GM12878 (cell line): ENCODE results near the gene GCDH. TPM values are rescaled to one million over a fixed set of nuclear protein-coding genes. Genes with fewer than 3 reads are reported as not detected.

Experiments
- ATAC-seq: fragments of 200-7000 bp; cut with Tn5 transposase; 3 replicates; pipeline ENCODE4 v1.9.1; 2020; ENCODE audit warnings: mild to moderate bottlenecking, moderate library complexity
- BruUV-seq: library from RNA; stranded (reverse); fragments of 400-500 nt; replicated peaks from 2 replicates; lab custom pipeline; 2021; lab: Mats Ljungman, UMichigan
- CTCF ChIA-PET: fragments of 300-600 bp; sonication (Branson Sonifier 250); formaldehyde crosslinking; extraction: SDS; loops from one replicate; lab custom pipeline; 2021; ENCODE audit warnings: inconsistent platforms; lab: Yijun Ruan, JAX
- POLR2A ChIA-PET: fragments of 350-600 bp; formaldehyde crosslinking; extraction: SDS; loops from one replicate; lab custom pipeline; 2021; ENCODE audit warnings: inconsistent platforms; lab: Charles Lee
- RAD21 ChIA-PET: fragments of 300-600 bp; sonication (Branson Sonifier 250); formaldehyde crosslinking; loops from one replicate; lab custom pipeline; 2023; ENCODE audit warnings: antibody characterized with exemption; ENCODE audit not compliant: unreplicated experiment; lab: Charles Lee
- SMC1A ChIA-PET: fragments of 300-600 bp; sonication (Branson Sonifier 250); formaldehyde crosslinking; loops from one replicate; lab custom pipeline; 2023; ENCODE audit not compliant: unreplicated experiment, uncharacterized antibody; lab: Charles Lee
- DNase-seq: peaks from one replicate; pipeline ENCODE4 v3.0.0-alpha.2; 2011; ENCODE audit warnings: low read depth, low spot score
- FAIRE-seq: peaks from 3 replicates; lab custom pipeline; 2011; peaks lifted over from hg19 to GRCh38; lab: Jason Lieb, UNC
- H2AFZ ChIP-seq: 2 replicates; pipeline ENCODE4 v1.6.0; 2011; ENCODE audit warnings: low read depth, low read length, control low read depth; ENCODE audit not compliant: control insufficient read depth
- H3K27ac ChIP-seq: 2 replicates; pipeline ENCODE4 v1.5.1; 2011; ENCODE audit warnings: control low read depth; ENCODE audit not compliant: control insufficient read depth, insufficient read depth
- H3K27me3 ChIP-seq, 2 experiments: replicated peaks in 1 of 2; 2 replicates each; pipeline versions ENCODE4 v1.6.0 to v1.6.1; 2011; ENCODE audit warnings: low read length in 1 of 2; ENCODE audit not compliant: control insufficient read depth in 2 of 2, insufficient read depth in 2 of 2
- H3K36me3 ChIP-seq, 2 experiments: 2 replicates each; pipeline ENCODE4 v1.5.1; 2011; ENCODE audit warnings: low read length in 1 of 2; ENCODE audit not compliant: control insufficient read depth in 2 of 2, insufficient read depth in 2 of 2
- H3K4me1 ChIP-seq: 2 replicates; pipeline ENCODE4 v1.6.1; 2011; ENCODE audit warnings: mild to moderate bottlenecking, low read length, moderate library complexity, mixed read lengths; ENCODE audit not compliant: control insufficient read depth, insufficient read depth
- H3K4me2 ChIP-seq: 2 replicates; pipeline ENCODE4 v1.6.0; 2011; ENCODE audit warnings: control low read depth; ENCODE audit not compliant: control insufficient read depth, insufficient read depth
- H3K4me3 ChIP-seq: fragments of 200-600 bp; sonication (generic); 2 replicates; pipeline ENCODE4 v1.5.1; 2016
- H3K79me2 ChIP-seq: 2 replicates; pipeline ENCODE4 v1.6.0; 2011; ENCODE audit warnings: low read length; ENCODE audit not compliant: control insufficient read depth, insufficient read depth
- H3K9ac ChIP-seq: 2 replicates; pipeline ENCODE4 v1.8.0; 2011; ENCODE audit warnings: low read length, control low read depth, mixed read lengths; ENCODE audit not compliant: control insufficient read depth, insufficient read depth
- H3K9me3 ChIP-seq: replicated peaks from 3 replicates; pipeline ENCODE4 v1.5.1; 2011; ENCODE audit warnings: mild to moderate bottlenecking, low read length; ENCODE audit not compliant: control insufficient read depth, insufficient read depth
- H4K20me1 ChIP-seq: 2 replicates; pipeline ENCODE4 v1.6.0; 2011; ENCODE audit not compliant: control insufficient read depth, insufficient read depth
- CEBPB ChIP-seq, 2 experiments: fragments of 150-350 bp in 1 of 2; IDR thresholded peaks; 2 replicates each; pipeline ENCODE4 v1.6.1; 2012 to 2014; ENCODE audit warnings: low read depth in 2 of 2, low read length in 2 of 2, borderline replicate concordance in 1 of 2, inconsistent platforms in 1 of 2
- ETV6 ChIP-seq, 2 experiments: fragments of 450-650 bp in 1 of 2; IDR thresholded peaks in 1 of 2; conservative IDR thresholded peaks in 1 of 2; 2 replicates each; pipeline ENCODE4 v1.6.1; 2014; ENCODE audit warnings: antibody characterized with exemption in 1 of 2, borderline replicate concordance in 1 of 2, low read depth in 1 of 2, mild to moderate bottlenecking in 1 of 2, moderate library complexity in 1 of 2
- HDGF ChIP-seq: fragments of 450-650 bp; IDR thresholded peaks from 2 replicates; pipeline ENCODE4 v1.6.1; 2016; ENCODE audit warnings: antibody characterized with exemption
- KLF5 ChIP-seq: fragments of 450-650 bp; IDR thresholded peaks from 2 replicates; pipeline ENCODE4 v1.6.1; 2014; ENCODE audit warnings: mild to moderate bottlenecking; ENCODE audit not compliant: partially characterized antibody
- LARP7 ChIP-seq: fragments of 450-650 bp; IDR thresholded peaks from 2 replicates; pipeline ENCODE4 v1.6.1; 2017; ENCODE audit warnings: mild to moderate bottlenecking
- SMARCA5 ChIP-seq: fragments of 450-650 bp; IDR thresholded peaks from 2 replicates; pipeline ENCODE4 v1.6.1; 2017; ENCODE audit warnings: mild to moderate bottlenecking
- ZNF217 ChIP-seq: fragments of 450-650 bp; IDR thresholded peaks from 2 replicates; pipeline ENCODE4 v1.6.1; 2017; ENCODE audit warnings: antibody characterized with exemption, mild to moderate bottlenecking
- WGBS: methylation state at CpG from one replicate; pipeline ENCODE4 v1.1.6; 2016; ENCODE audit warnings: low lambda C conversion rate; ENCODE audit not compliant: insufficient replicate concordance, insufficient coverage; ENCODE audit errors: missing lambda C conversion rate; 5-methylcytosine and 5-hydroxymethylcytosine counted together
- in situ Hi-C: fragments of 300-500 bp; cut with MboI; formaldehyde crosslinking; loops from 9 replicates; pipeline ENCODE4 v1.14.3; 2018; ENCODE audit warnings: mixed read lengths
- intact Hi-C: fragments of 100-400 bp; cut with micrococcal nuclease; formaldehyde crosslinking; loops from one replicate; pipeline ENCODE4 v1.14.2; 2022; ENCODE audit not compliant: unreplicated experiment
- polyA plus RNA-seq, 11 experiments: library from polyadenylated mRNA; depleted of rRNA in 4 of 11; unstranded in 6 of 11; stranded (reverse) in 5 of 11; fragments of >200 nt; fragmentation: Nextera tagmentation in 4 of 11; fragmentation: Illumina TruSeq in 1 of 11; extraction: Ambion mirVana in 4 of 11; extraction: Trizol in 1 of 11; gene quantifications; 1 replicate in 1 of 11; 2 replicates in 10 of 11; pipeline versions ENCODE4 v1.2.1 to v1.2.3, GENCODE V29; 2011 to 2016; ENCODE audit warnings: inconsistent platforms in 2 of 11, missing spikeins in 2 of 11, low read depth in 1 of 11
- total RNA-seq, 4 experiments: library from RNA; depleted of rRNA in 3 of 4; stranded (reverse); fragments of >200 nt in 3 of 4; fragmentation: Illumina TruSeq in 1 of 4; extraction: Trizol in 1 of 4; gene quantifications; 2 replicates each; pipeline versions ENCODE4 v1.2.1 to v1.2.3, GENCODE V29; 2013 to 2021
- TF ChIP-seq, protein P1 (sequence below): fragments of 450-650 bp; IDR thresholded peaks from 2 replicates; pipeline ENCODE4 v1.6.1; 2017; ENCODE audit warnings: mild to moderate bottlenecking
- TF ChIP-seq, protein P2 (sequence below): fragments of 450-650 bp; IDR thresholded peaks from 2 replicates; pipeline ENCODE4 v1.6.1; 2017; ENCODE audit warnings: antibody characterized with exemption, mild to moderate bottlenecking, moderate library complexity

Gene GCDH
- total and polyA plus RNA-seq, 10 of the 15 experiments (the other 5 are each of a cell fraction or from before 2014, with no cell fraction given), result 4.2 to 69.4 (median 39.7) TPM

GRCh38 chr19:12871681-12872080 lies 19.3 kb upstream of the GCDH start:
- 44% methylated on average over 3 of the region's 3 CpGs for WGBS
- no peak for FAIRE-seq
- no TSS peak for BruUV-seq
- Histone ChIP-seq H3K27me3 (no peaks in the 10 kb centered on the region), H3K4me3 (no peak overlapping the region), H4K20me1 (no peaks in the 10 kb centered on the region), H3K9me3 (no peaks in the 10 kb centered on the region; the same call in 2 of the 3 replicates), H3K79me2 (no peaks in the 10 kb centered on the region), H3K9ac (no peak overlapping the region), H3K27ac (no peak overlapping the region), H3K36me3 (no peaks in the 10 kb centered on the region), H3K4me1 (peaks cover 5% of the 10 kb centered on the region; the same call in 1 of the 2 replicates), H3K4me2 (no peak overlapping the region), H2AFZ (no peak overlapping the region)
- intact Hi-C loops (no loop called here), in situ Hi-C loops (no loop called here)
- ChIA-PET CTCF (interaction anchor here (1.4 kb wide), 2 partner anchors 24 to 34 kb away, joined by 3 to 4 read pairs; no protein-coding TSS in a partner anchor), POLR2A (interaction anchor here (0.6 to 0.8 kb wide), 2 partner anchors 8 to 106 kb away, joined by 3 to 4 read pairs; no protein-coding TSS in a partner anchor), SMC1A (no interaction called here), RAD21 (no interaction called here)
- no peak for TF ChIP-seq ETV6 (conservative IDR thresholded peaks at IDR 0.05 in 1 of 2, IDR thresholded peaks at IDR 0.05 in 1 of 2; ENCODE audit: borderline replicate concordance in 1 of 2, low read depth in 1 of 2)
- TF ChIP-seq ZNF217, result no peak
- ATAC-seq, result no peak
- no peak for DNase-seq

DNA sequence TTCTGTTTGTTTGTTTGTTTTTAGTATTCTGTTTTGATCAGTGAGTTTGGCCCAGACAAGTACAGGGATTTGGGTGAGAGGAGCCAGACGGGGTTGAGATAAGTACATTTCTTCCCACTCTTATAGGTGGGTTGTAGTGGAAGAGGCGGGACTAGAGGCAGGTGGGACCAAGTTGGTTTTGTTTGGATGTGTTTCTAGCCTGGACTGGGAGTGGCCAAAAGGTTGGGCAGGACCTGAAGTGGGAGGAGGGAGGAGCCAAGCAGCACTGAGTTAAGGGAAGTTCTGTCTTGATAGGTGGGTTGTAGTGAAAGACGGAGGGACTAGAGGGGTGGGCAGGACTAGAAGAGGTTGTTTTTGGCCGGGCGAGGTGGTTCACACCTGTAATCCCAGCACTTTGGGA lies 18.7 kb upstream of the GCDH start:
- FAIRE-seq, result peak; percentile 73
- Histone ChIP-seq H3K36me3 (no peaks in the 10 kb centered on the region), H4K20me1 (no peaks in the 10 kb centered on the region), H3K4me2 (no peak overlapping the region), H3K9me3 (no peaks in the 10 kb centered on the region; the same call in 2 of the 3 replicates), H3K79me2 (no peaks in the 10 kb centered on the region), H2AFZ (no peak overlapping the region), H3K9ac (no peak overlapping the region), H3K27ac (no peak overlapping the region), H3K27me3 (no peaks in the 10 kb centered on the region), H3K4me3 (no peak overlapping the region), H3K4me1 (peaks cover 2% of the 10 kb centered on the region; the same call in 1 of the 2 replicates)
- in situ Hi-C loops, result no loop called here
- intact Hi-C loops, result no loop called here
- BruUV-seq, result no TSS peak
- CTCF ChIA-PET, result interaction anchor here (1.2 to 1.4 kb wide), 3 partner anchors 9 to 35 kb away, joined by 3 to 4 read pairs (median 4); partner anchors contain the start of gene DNASE2
- RAD21 ChIA-PET, result no interaction called here
- SMC1A ChIA-PET, result no interaction called here
- 80% methylated on average over 5 of the region's 5 CpGs for WGBS
- DNase-seq, result no peak
- peak; percentile 38 for ATAC-seq
- POLR2A ChIA-PET, result interaction anchor here (0.7 kb wide), 1 partner anchor 8 kb away, joined by 4 read pairs; no protein-coding TSS in a partner anchor
- TF ChIP-seq CEBPB (IDR thresholded peaks at IDR 0.05; ENCODE audit: borderline replicate concordance in 1 of 2, low read depth in 2 of 2, low read length in 2 of 2), result no peak
- TF ChIP-seq, protein P1, sequence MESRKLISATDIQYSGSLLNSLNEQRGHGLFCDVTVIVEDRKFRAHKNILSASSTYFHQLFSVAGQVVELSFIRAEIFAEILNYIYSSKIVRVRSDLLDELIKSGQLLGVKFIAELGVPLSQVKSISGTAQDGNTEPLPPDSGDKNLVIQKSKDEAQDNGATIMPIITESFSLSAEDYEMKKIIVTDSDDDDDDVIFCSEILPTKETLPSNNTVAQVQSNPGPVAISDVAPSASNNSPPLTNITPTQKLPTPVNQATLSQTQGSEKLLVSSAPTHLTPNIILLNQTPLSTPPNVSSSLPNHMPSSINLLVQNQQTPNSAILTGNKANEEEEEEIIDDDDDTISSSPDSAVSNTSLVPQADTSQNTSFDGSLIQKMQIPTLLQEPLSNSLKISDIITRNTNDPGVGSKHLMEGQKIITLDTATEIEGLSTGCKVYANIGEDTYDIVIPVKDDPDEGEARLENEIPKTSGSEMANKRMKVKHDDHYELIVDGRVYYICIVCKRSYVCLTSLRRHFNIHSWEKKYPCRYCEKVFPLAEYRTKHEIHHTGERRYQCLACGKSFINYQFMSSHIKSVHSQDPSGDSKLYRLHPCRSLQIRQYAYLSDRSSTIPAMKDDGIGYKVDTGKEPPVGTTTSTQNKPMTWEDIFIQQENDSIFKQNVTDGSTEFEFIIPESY, result no peak
- no peak for TF ChIP-seq HDGF
- no peak for TF ChIP-seq KLF5
- TF ChIP-seq, protein P2, sequence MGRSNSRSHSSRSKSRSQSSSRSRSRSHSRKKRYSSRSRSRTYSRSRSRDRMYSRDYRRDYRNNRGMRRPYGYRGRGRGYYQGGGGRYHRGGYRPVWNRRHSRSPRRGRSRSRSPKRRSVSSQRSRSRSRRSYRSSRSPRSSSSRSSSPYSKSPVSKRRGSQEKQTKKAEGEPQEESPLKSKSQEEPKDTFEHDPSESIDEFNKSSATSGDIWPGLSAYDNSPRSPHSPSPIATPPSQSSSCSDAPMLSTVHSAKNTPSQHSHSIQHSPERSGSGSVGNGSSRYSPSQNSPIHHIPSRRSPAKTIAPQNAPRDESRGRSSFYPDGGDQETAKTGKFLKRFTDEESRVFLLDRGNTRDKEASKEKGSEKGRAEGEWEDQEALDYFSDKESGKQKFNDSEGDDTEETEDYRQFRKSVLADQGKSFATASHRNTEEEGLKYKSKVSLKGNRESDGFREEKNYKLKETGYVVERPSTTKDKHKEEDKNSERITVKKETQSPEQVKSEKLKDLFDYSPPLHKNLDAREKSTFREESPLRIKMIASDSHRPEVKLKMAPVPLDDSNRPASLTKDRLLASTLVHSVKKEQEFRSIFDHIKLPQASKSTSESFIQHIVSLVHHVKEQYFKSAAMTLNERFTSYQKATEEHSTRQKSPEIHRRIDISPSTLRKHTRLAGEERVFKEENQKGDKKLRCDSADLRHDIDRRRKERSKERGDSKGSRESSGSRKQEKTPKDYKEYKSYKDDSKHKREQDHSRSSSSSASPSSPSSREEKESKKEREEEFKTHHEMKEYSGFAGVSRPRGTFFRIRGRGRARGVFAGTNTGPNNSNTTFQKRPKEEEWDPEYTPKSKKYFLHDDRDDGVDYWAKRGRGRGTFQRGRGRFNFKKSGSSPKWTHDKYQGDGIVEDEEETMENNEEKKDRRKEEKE, result no peak
- no peak for TF ChIP-seq LARP7
- TF ChIP-seq SMARCA5, result no peak
